Neural cell (in vitro differentiated cells): ENCODE results near the gene LGR5. TPM values are rescaled to one million over a fixed set of nuclear protein-coding genes. Genes with fewer than 3 reads are reported as not detected.

Experiments used
- H2AFZ ChIP-seq: fragments of 200-600, 300-800 bp; sonication (generic), shearing (Covaris generic); 2 replicates; pipeline ENCODE4 v1.6.0; 2014; ENCODE audit warnings: low read depth, mild to moderate bottlenecking, antibody characterized with exemption, low read length, moderate library complexity
- H3F3A ChIP-seq: fragments of 200-600 bp; shearing (Covaris generic); 2 replicates; pipeline ENCODE4 v1.6.1; 2016; ENCODE audit warnings: mild to moderate bottlenecking, moderate library complexity, mixed read lengths, antibody characterized with exemption, low read length; ENCODE audit not compliant: insufficient read depth, poor library complexity, severe bottlenecking
- H3K27ac ChIP-seq: fragments of 200-600, 300-800 bp; sonication (generic), shearing (Covaris generic); 2 replicates; pipeline ENCODE4 v1.5.1; 2014; ENCODE audit warnings: mild to moderate bottlenecking, low read length, moderate library complexity
- H3K27me3 ChIP-seq: fragments of 300-800, 200-600 bp; sonication (generic), shearing (Covaris generic); 2 replicates; pipeline ENCODE4 v1.6.0; 2014; ENCODE audit warnings: mild to moderate bottlenecking, low read depth, low read length, moderate library complexity; ENCODE audit not compliant: insufficient read depth
- H3K36me3 ChIP-seq: fragments of 300-800, 200-600 bp; sonication (generic), shearing (Covaris generic); 2 replicates; pipeline ENCODE4 v1.5.1; 2014; ENCODE audit warnings: mild to moderate bottlenecking, antibody characterized with exemption, low read length, moderate library complexity; ENCODE audit not compliant: insufficient read depth
- H3K4me2 ChIP-seq: fragments of 300-800, 200-600 bp; sonication (generic), shearing (Covaris generic); 2 replicates; pipeline ENCODE4 v1.6.0; 2014; ENCODE audit warnings: mild to moderate bottlenecking, low read length
- H3K4me3 ChIP-seq: fragments of 300-800, 200-600 bp; sonication (generic), shearing (Covaris generic); 2 replicates; pipeline ENCODE4 v1.5.1; 2014; ENCODE audit warnings: mild to moderate bottlenecking, low read length, moderate library complexity
- H3K79me2 ChIP-seq: fragments of 200-600 bp; shearing (Covaris generic); replicated peaks from 2 replicates; pipeline ENCODE4 v1.6.0; 2014; ENCODE audit warnings: mild to moderate bottlenecking, low read length, moderate library complexity; ENCODE audit not compliant: insufficient read depth
- H3K9ac ChIP-seq: fragments of 300-800, 200-600 bp; sonication (generic), shearing (Covaris generic); 2 replicates; pipeline ENCODE4 v1.6.1; 2016; ENCODE audit warnings: mild to moderate bottlenecking, low read length, mixed read lengths
- H3K9me2 ChIP-seq: fragments of 200-600 bp; shearing (Covaris generic); 2 replicates; pipeline ENCODE4 v1.6.1; 2016; ENCODE audit warnings: mild to moderate bottlenecking, low read length, mixed read lengths; ENCODE audit not compliant: insufficient read depth
- H3K9me3 ChIP-seq: fragments of 200-600, 300-800 bp; sonication (generic), shearing (Covaris generic); 2 replicates; pipeline ENCODE4 v1.6.1; 2016; ENCODE audit warnings: mild to moderate bottlenecking, mixed run types, low read length, moderate library complexity, mixed read lengths
- H4K20me1 ChIP-seq: fragments of 200-600 bp; shearing (Covaris generic); 2 replicates; pipeline ENCODE4 v1.6.1; 2016; ENCODE audit warnings: mild to moderate bottlenecking, mixed run types; ENCODE audit not compliant: insufficient read depth
- CTCF ChIP-seq: fragments of 450-650 bp; IDR thresholded peaks from 2 replicates; pipeline ENCODE4 v1.5.1; 2014; ENCODE audit warnings: antibody characterized with exemption, mild to moderate bottlenecking, moderate library complexity; ENCODE audit not compliant: poor library complexity, severe bottlenecking
- EP300 ChIP-seq: fragments of 450-650 bp; conservative IDR thresholded peaks from 2 replicates; pipeline ENCODE4 v1.6.1; 2014; ENCODE audit warnings: antibody characterized with exemption, mild to moderate bottlenecking, moderate library complexity; ENCODE audit not compliant: poor library complexity, severe bottlenecking
- EZH2 ChIP-seq: fragments of 200-600, 300-800 bp; shearing (Covaris generic), sonication (generic); IDR thresholded peaks from 2 replicates; pipeline ENCODE4 v1.6.1; 2014; ENCODE audit warnings: antibody characterized with exemption, low read length, borderline replicate concordance, mild to moderate bottlenecking; ENCODE audit not compliant: insufficient read depth, poor library complexity, severe bottlenecking
- MXI1 ChIP-seq: fragments of 450-650 bp; conservative IDR thresholded peaks from 2 replicates; pipeline ENCODE4 v1.6.1; 2014; ENCODE audit warnings: antibody characterized with exemption, mild to moderate bottlenecking; ENCODE audit not compliant: poor library complexity, severe bottlenecking
- POLR2AphosphoS5 ChIP-seq: IDR thresholded peaks from 2 replicates; pipeline ENCODE4 v1.6.1; 2012
- RAD21 ChIP-seq: fragments of 450-650 bp; conservative IDR thresholded peaks from 2 replicates; pipeline ENCODE4 v1.6.1; 2014; ENCODE audit warnings: antibody characterized with exemption, mild to moderate bottlenecking, moderate library complexity
- REST ChIP-seq: IDR thresholded peaks from 2 replicates; pipeline ENCODE4 v1.6.1; 2012; ENCODE audit warnings: borderline replicate concordance
- SMC3 ChIP-seq: fragments of 450-650 bp; conservative IDR thresholded peaks from 2 replicates; pipeline ENCODE4 v1.6.1; 2014; ENCODE audit warnings: antibody characterized with exemption, mild to moderate bottlenecking, moderate library complexity; ENCODE audit not compliant: poor library complexity
- TAF1 ChIP-seq: IDR thresholded peaks from 2 replicates; pipeline ENCODE4 v1.6.1; 2012; ENCODE audit warnings: low read depth
- polyA plus RNA-seq: library from polyadenylated mRNA; depleted of rRNA; stranded (reverse); fragments of >200 nt; gene quantifications from 2 replicates; pipeline ENCODE4 v1.2.3, GENCODE V29; 2014

The LGR5 gene
- polyA plus RNA-seq, 1 donor from 2014 or later, result 0.16 TPM

DNA sequence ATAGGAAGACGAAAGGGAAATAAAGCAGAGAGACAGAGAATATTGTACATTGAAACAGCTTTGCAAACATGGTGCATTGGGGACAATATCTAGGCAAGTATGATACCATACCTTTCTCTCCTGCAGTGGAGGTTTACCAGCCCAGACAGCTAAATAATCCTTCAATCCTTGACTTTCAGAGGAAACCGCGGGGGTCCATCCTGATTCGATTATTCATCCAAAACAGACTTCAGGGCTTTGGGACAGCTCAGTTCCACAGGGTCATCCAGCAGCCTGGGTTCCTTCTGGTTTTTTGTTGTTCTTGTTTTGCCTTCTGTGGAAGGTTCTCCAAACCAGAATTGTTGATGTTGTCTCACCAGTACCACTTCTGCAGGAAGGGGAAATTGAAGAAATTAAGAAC is 81.5 kb downstream of the LGR5 start:
- Histone ChIP-seq H3F3A (no peaks in the 10 kb centered on the region), H3K4me3 (no peak overlapping the region), H3K9me3 (no peaks in the 10 kb centered on the region), H2AFZ (no peak overlapping the region), H3K9ac (no peak overlapping the region), H3K79me2 (no peaks in the 10 kb centered on the region), H3K9me2 (no peaks in the 10 kb centered on the region), H3K4me2 (no peak overlapping the region), H4K20me1 (no peaks in the 10 kb centered on the region), H3K27me3 (no peaks in the 10 kb centered on the region), H3K27ac (no peak overlapping the region), H3K36me3 (no peaks in the 10 kb centered on the region)
- TF ChIP-seq CTCF (no peak), TAF1 (no peak), EZH2 (no peak), MXI1 (no peak), REST (no peak), SMC3 (no peak), EP300 (no peak), POLR2AphosphoS5 (no peak), RAD21 (no peak)

GRCh38 chr12:71524626-71525025 is 85.0 kb downstream of the LGR5 start:
- Histone ChIP-seq H3K9me3 (no peaks in the 10 kb centered on the region), H3F3A (no peaks in the 10 kb centered on the region), H3K9ac (no peak overlapping the region), H3K4me3 (no peak overlapping the region), H3K4me2 (no peak overlapping the region), H3K79me2 (no peaks in the 10 kb centered on the region), H4K20me1 (no peaks in the 10 kb centered on the region), H2AFZ (no peak overlapping the region), H3K36me3 (no peaks in the 10 kb centered on the region), H3K27me3 (no peaks in the 10 kb centered on the region), H3K9me2 (no peaks in the 10 kb centered on the region), H3K27ac (no peak overlapping the region)
- no peak for TF ChIP-seq EZH2
- TF ChIP-seq REST, result no peak
- no peak for TF ChIP-seq RAD21
- TF ChIP-seq POLR2AphosphoS5, result no peak
- no peak for TF ChIP-seq TAF1
- no peak for TF ChIP-seq SMC3
- TF ChIP-seq EP300, result no peak
- no peak for TF ChIP-seq CTCF
- no peak for TF ChIP-seq MXI1
